SK-N-SH (cell line): Measurements from ENCODE around the gene ULBP2. TPM values are rescaled to one million over a fixed set of nuclear protein-coding genes. Genes with fewer than 3 reads are reported as not detected.

Experiments
- CTCF ChIA-PET: fragments of 300-600, 350-600 bp; formaldehyde crosslinking; extraction: SDS; loops from one replicate; lab custom pipeline; 2021; lab: Yijun Ruan, JAX
- POLR2A ChIA-PET: fragments of 350-600 bp; sonication (Branson Sonifier 250); formaldehyde crosslinking; extraction: SDS; loops from one replicate; lab custom pipeline; 2020; ENCODE audit warnings: antibody characterized with exemption, inconsistent platforms; lab: Yijun Ruan, JAX
- DNase-seq: peaks from one replicate; pipeline ENCODE4 v3.0.0; 2012
- H2AFZ ChIP-seq: fragments of 200-600 bp; sonication (generic); 2 replicates; pipeline ENCODE4 v1.8.1; 2016; ENCODE audit warnings: antibody characterized with exemption, mild to moderate bottlenecking, low read depth
- H3F3A ChIP-seq: fragments of 200-600 bp; sonication (generic); replicated peaks from 2 replicates; pipeline ENCODE3; 2016; ENCODE audit warnings: antibody characterized with exemption, mild to moderate bottlenecking; ENCODE audit not compliant: insufficient read depth
- H3K27ac ChIP-seq, 2 experiments: fragments of 200-500 bp in 1 of 2; fragments of 200-600 bp in 1 of 2; sonication (Bioruptor generic) in 1 of 2; sonication (generic), shearing (Covaris generic) in 1 of 2; 2 replicates each; pipeline versions ENCODE4 v1.5.1 to v1.6.1; 2014 to 2016; ENCODE audit warnings: low read depth in 2 of 2, inconsistent platforms in 1 of 2, low read length in 1 of 2, mild to moderate bottlenecking in 1 of 2, mixed read lengths in 1 of 2
- H3K27me3 ChIP-seq: fragments of 200-600 bp; sonication (generic), shearing (Covaris generic); 2 replicates; pipeline ENCODE4 v1.6.1; 2016; ENCODE audit warnings: mixed run types; ENCODE audit not compliant: insufficient read depth
- H3K36me3 ChIP-seq, 2 experiments: fragments of 200-500 bp in 1 of 2; fragments of 200-600 bp in 1 of 2; sonication (Bioruptor generic) in 1 of 2; sonication (generic) in 1 of 2; replicated peaks in 1 of 2; 2 replicates each; pipeline versions ENCODE3 to v1.5.1; 2014 to 2016; ENCODE audit warnings: low read length in 1 of 2, mild to moderate bottlenecking in 1 of 2; ENCODE audit not compliant: insufficient read depth in 2 of 2, control insufficient read depth in 1 of 2
- H3K4me1 ChIP-seq, 2 experiments: fragments of 200-500 bp in 1 of 2; fragments of 200-600 bp in 1 of 2; sonication (Bioruptor generic) in 1 of 2; sonication (generic), shearing (Covaris generic) in 1 of 2; 2 replicates each; pipeline versions ENCODE4 v1.5.1 to v1.6.1; 2014 to 2016; ENCODE audit warnings: low read depth in 1 of 2, low read length in 1 of 2, mixed run types in 1 of 2; ENCODE audit not compliant: insufficient read depth in 2 of 2, control insufficient read depth in 1 of 2
- H3K4me2 ChIP-seq: fragments of 200-600 bp; sonication (generic), shearing (Covaris generic); 2 replicates; pipeline ENCODE4 v1.6.1; 2017; ENCODE audit warnings: mixed run types
- H3K4me3 ChIP-seq, 2 experiments: fragments of 200-500 bp in 1 of 2; fragments of 200-600 bp in 1 of 2; sonication (Bioruptor generic) in 1 of 2; sonication (generic), shearing (Covaris generic) in 1 of 2; 2 replicates each; pipeline versions ENCODE4 v1.5.1 to v1.8.1; 2014 to 2016; ENCODE audit warnings: low read depth in 2 of 2, inconsistent platforms in 1 of 2, low read length in 1 of 2, mild to moderate bottlenecking in 1 of 2, mixed read lengths in 1 of 2, moderate library complexity in 1 of 2
- H3K79me2 ChIP-seq: fragments of 200-600 bp; sonication (generic); 2 replicates; pipeline ENCODE4 v1.8.1; 2017; ENCODE audit warnings: mild to moderate bottlenecking; ENCODE audit not compliant: insufficient read depth
- H3K9ac ChIP-seq: fragments of 200-600 bp; sonication (generic); 2 replicates; pipeline ENCODE4 v1.6.1; 2017; ENCODE audit warnings: mixed run types
- H3K9me2 ChIP-seq: fragments of 200-600 bp; sonication (generic); 2 replicates; pipeline ENCODE4 v1.6.1; 2017; ENCODE audit warnings: mixed run types
- H3K9me3 ChIP-seq: fragments of 200-600 bp; sonication (generic); 2 replicates; pipeline ENCODE4 v1.6.1; 2017; ENCODE audit warnings: mixed run types, mild to moderate bottlenecking, moderate library complexity
- H4K20me1 ChIP-seq: fragments of 200-600 bp; sonication (generic); 2 replicates; pipeline ENCODE4 v1.6.1; 2017; ENCODE audit warnings: mild to moderate bottlenecking, mixed run types; ENCODE audit not compliant: insufficient read depth
- IRF3 ChIP-seq: fragments of 150-350 bp; IDR thresholded peaks from 2 replicates; pipeline ENCODE4 v1.6.1; 2016; ENCODE audit warnings: mild to moderate bottlenecking, low read depth, low read length
- MAX ChIP-seq: IDR thresholded peaks from 2 replicates; pipeline ENCODE4 v1.4.0; 2012; ENCODE audit warnings: low read depth
- RAD21 ChIP-seq: IDR thresholded peaks from 2 replicates; pipeline ENCODE4 v1.6.1; 2012; ENCODE audit warnings: mild to moderate bottlenecking, low read length
- RXRA ChIP-seq: IDR thresholded peaks from 2 replicates; pipeline ENCODE4 v1.4.0; 2012; ENCODE audit warnings: low read depth, mild to moderate bottlenecking, borderline replicate concordance
- TCF12 ChIP-seq: IDR thresholded peaks from 2 replicates; pipeline ENCODE4 v1.4.0; 2012
- TEAD4 ChIP-seq: IDR thresholded peaks from 2 replicates; pipeline ENCODE4 v1.4.0; 2012; ENCODE audit warnings: mild to moderate bottlenecking, borderline replicate concordance; ENCODE audit not compliant: insufficient read depth
- USF2 ChIP-seq: fragments of 150-350 bp; IDR thresholded peaks from 2 replicates; pipeline ENCODE4 v1.6.1; 2017; ENCODE audit warnings: antibody characterized with exemption, low read length, low read depth, borderline replicate concordance
- WGBS: methylation state at CpG from one replicate; pipeline ENCODE4 v1.1.6; 2017; ENCODE audit warnings: low lambda C conversion rate; 5-methylcytosine and 5-hydroxymethylcytosine counted together
- polyA plus RNA-seq, 3 experiments: library from polyadenylated mRNA; depleted of rRNA; stranded (reverse); fragments of >200 nt; gene quantifications; 2 replicates each; pipeline ENCODE4 v1.2.3, GENCODE V29; 2012

The ULBP2 gene
- polyA plus RNA-seq, 1 of the 3 experiments (the other 2 are of a cell fraction): 5.0 TPM

- Histone ChIP-seq H3K9ac (peak within 1 kb of the TSS; percentile 44; the same call in 1 of the 2 replicates), H3K4me3 (peak within 1 kb of the TSS; percentile 7 to 59; a peak in 3 of 4 replicates), H3F3A (peaks cover 24% of the 10 kb centered on the region), H3K4me2 (peak within 1 kb of the TSS; percentile 73), H3K9me3 (no peaks in the 10 kb centered on the region), H2AFZ (peak within 1 kb of the TSS; percentile 84; the same call in 1 of the 2 replicates), H3K4me1 (peaks cover 5 to 21% of the 10 kb centered on the region in 2 experiments; a peak in 3 of 4 replicates)
- no peak for DNase-seq
- CTCF ChIA-PET: interaction anchor here (0.7 kb wide), 1 partner anchor 69 kb away, joined by 3 read pairs; no protein-coding TSS in a partner anchor
- POLR2A ChIA-PET: no interaction called here
- TF ChIP-seq MAX (no peak), RAD21 (peak; percentile 28; the same call in 1 of the 2 replicates)
- TF ChIP-seq, all 33 proteins: peak for 1
- WGBS: 90% methylated on average over 16 of the region's 17 CpGs
- no peaks in the 10 kb centered on the region for H3K27me3 ChIP-seq
- H3K9me2 ChIP-seq: no peaks in the 10 kb centered on the region
- H3K36me3 ChIP-seq: no peaks in the 10 kb centered on the region
- H3K79me2 ChIP-seq: no peaks in the 10 kb centered on the region
- H4K20me1 ChIP-seq: no peaks in the 10 kb centered on the region
- peak within 1 kb of the TSS; percentile 2 to 84; a peak in 3 of 4 replicates for H3K27ac ChIP-seq
These were observed 43.7 kb upstream of the ULBP2 start, which contains the start of gene RAET1E for GRCh38 chr6:149897855-149898744. Gene RAET1E, minus strand, starts transcription at chr6:149898113. Its CDS starts 7,212 bp downstream, at chr6:149890901.

GRCh38 chr6:149898966-149899365, 42.8 kb upstream of the ULBP2 start:
- TF ChIP-seq TCF12: no peak
- TF ChIP-seq TEAD4: no peak
- TF ChIP-seq IRF3: no peak
- no peak for TF ChIP-seq RXRA
- no peak for TF ChIP-seq USF2
- H3K36me3 ChIP-seq: no peaks in the 10 kb centered on the region
- H4K20me1 ChIP-seq: no peaks in the 10 kb centered on the region
- H3K9ac ChIP-seq: no peak overlapping the region
- no peaks in the 10 kb centered on the region for H3K9me2 ChIP-seq
- CTCF ChIA-PET: interaction anchor here (0.7 kb wide), 1 partner anchor 70 kb away, joined by 3 read pairs; no protein-coding TSS in a partner anchor
- peaks cover 24% of the 10 kb centered on the region for H3F3A ChIP-seq
- no peak overlapping the region for H2AFZ ChIP-seq
- WGBS: 96% methylated on average over 9 of the region's 9 CpGs
- H3K27ac ChIP-seq: no peak overlapping the region
- POLR2A ChIA-PET: no interaction called here
- H3K79me2 ChIP-seq: no peaks in the 10 kb centered on the region
- H3K4me1 ChIP-seq: peaks cover 5 to 21% of the 10 kb centered on the region in 2 experiments; a peak in 3 of 4 replicates
- DNase-seq: no peak
- H3K4me3 ChIP-seq: no peak overlapping the region
- H3K9me3 ChIP-seq: no peaks in the 10 kb centered on the region
- H3K27me3 ChIP-seq: no peaks in the 10 kb centered on the region
- H3K4me2 ChIP-seq: no peak overlapping the region
